Measurements from ENCODE around the gene PLCL2.

Gene PLCL2

DNA sequence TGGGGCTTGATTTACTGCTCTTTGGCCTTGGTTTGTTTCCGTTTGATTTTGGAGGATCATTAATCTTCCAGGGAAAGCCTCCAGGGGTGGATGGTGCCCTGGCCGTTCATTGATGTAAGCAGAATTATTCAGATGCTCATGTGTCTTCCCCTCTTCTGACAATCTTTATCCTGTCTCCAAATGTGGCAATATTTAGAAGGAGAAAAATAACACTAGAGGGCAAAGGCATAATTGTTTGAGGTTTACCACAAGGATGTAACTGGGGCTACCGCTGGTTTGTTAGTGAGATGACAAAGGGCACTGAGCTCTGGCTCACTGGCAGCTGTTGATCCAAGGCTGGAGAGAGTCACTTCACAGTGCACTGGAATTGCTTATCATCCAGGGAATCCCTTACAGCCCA, 18.2 kb upstream of the PLCL2 start:
- no peak for DNase-seq

DNA sequence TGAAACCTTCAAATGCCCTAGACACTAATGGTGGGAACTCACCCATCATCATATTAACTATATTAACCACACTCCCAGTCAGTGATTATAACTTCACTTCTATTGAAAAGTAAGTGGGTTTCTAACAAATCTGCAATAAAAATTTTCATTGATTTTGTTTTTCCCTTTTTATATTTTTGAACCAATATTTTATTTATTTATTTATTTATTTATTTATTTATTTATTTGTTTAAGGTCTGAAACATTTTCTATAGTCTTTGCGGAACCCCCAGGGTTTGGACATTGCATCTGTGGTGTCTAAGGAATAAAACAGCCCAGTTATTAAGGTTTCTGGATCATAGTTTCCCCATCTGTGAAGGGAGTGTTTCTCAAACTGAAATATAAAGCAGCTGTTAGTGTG, 16.2 kb upstream of the PLCL2 start:
- DNase-seq = no peak

DNA sequence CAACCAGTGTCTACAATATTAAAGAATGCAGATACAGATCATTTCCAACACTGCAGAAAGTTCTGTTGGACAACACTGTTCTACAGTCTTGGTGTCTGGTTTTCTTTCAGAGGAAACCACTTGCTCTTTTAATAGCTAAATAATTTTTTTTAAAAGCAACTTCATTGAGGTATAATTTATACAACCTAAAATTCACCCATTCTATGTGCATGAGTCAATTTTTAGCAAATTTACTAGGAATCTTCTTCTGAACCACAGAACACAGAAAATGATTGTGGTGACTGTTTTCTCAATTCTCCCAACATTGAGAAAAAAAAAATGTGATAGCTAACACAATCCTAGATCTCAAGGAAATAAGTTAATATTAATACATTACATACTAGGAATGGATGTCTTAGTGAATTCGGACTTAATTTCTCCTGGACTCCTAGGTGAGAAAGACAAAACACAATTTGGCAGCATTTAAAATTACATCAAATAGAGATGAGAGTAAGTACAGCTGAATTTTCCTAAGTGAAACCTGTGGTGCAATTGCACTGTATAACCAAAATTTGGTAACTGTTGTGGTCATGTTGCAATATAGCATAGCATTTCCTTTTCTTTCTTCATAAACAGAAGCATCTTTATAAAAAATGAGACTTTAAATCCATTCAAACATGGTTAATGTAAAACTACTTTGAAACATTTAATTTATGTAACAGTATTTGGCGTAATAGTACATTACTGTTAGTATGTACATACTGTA, 15.3 kb upstream of the PLCL2 start:
- DNase-seq = no peak

DNA sequence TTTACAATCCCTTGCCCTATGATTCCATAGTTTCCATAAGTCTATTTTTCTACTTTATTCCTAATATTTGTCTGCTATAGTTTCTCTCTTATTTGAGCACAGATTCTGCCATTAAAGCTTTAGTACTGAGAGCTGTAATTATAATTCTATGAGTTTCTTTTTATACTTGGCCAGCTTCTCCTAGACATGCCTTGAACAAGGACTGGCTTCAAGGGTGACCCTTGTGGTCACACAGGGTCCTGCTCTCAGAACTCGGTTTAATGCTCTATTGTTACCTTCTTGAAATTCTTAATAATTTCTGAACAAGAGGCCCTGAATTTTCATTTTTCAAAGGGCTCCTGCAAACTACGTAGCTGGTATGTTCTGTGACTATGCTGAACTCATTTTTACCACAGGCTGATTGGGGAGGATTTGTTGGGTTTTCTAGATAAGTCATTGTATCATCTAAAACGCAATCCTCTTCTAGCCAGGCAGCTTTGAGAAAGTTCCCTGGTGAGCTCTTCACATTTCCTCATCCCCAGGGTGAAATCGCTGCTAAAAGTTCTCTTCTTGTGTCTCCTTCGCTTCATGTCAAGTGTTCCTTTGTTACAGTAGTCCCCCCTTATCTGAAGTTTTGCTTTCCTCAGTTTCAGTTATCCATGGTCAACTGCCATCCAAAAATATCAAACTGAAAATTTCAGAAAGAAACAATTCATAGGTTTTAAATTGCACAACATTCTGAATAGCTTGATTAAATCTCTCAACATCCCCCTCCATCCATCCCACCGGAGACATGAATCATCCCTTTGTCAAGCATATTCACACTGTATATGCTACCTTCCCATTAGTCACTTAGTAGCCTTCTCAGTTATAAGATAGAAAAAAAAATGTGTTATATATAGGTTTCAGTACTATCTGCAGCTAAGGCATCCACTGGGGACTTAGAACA, 12.6 kb upstream of the PLCL2 start:
- DNase-seq = no peak

DNA sequence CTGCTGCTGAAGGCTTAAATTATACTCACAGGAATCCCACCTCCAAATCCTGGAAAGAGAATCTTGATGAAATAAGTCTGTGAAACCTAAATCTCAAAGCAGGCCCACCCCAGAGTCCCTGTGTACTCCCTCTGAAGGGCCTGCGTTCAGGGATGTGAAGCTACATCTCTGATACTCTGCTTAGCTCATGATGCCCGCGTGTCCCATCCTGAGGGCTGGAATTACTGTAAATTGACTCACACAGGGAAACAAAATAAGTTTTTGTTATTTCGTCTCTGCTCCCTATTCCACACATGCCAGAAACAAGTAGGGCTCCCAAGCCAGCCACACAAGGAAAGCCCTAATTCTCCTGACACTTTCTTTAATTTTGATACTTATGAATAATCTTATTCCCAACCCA, 10.9 kb upstream of the PLCL2 start:
- no peak for DNase-seq

DNA sequence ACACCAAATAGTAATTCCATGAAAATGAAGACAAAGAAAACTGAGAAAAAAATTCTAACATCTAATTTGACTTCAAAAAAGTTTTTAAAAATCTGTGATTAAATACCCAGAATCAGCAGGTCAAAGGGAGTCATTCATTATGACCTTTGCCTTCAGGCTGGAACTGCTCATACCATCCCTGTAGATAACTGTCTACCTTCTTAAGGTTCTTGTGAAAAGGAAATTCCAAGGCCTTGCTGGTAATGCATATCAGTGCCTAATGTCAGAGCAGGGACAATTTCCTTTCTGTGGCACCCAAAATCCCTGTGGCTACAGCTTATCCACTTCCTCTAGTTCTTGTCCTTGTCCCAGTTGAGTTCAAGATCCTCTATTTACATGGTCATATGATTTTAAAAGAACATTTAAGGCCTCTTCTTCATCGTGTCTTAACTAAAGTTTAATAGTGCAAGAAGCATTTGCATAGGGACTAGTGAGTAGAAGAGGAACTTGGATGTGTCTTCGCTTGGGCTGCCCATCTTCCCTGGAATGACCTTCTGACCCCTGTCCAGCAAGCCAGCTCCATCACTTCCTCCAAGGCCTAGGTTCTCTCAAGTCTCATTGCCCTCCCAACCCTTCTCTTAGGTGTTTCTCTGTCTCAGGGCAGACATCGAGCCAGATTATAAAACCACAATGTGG, 8.7 kb upstream of the PLCL2 start:
- DNase-seq = no peak

DNA sequence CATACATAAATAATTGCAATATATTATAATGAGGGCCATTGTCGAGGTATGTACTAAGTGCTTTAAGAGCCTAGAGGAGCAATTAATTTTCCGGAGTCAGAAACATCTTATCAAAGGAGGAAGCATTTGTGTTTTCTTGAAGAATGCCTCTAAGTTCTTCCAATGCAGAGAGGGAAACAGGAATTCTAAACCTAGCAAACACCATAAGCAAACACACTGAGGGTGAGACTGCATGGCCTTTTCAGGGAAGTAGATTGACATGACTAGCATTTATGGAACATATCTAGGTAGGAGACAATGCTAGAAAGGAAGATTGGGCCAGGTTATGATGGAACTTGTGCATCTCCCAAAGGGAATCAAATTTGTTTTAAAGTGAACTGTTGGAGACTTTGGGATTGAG, 7.2 kb upstream of the PLCL2 start:
- DNase-seq = no peak

DNA sequence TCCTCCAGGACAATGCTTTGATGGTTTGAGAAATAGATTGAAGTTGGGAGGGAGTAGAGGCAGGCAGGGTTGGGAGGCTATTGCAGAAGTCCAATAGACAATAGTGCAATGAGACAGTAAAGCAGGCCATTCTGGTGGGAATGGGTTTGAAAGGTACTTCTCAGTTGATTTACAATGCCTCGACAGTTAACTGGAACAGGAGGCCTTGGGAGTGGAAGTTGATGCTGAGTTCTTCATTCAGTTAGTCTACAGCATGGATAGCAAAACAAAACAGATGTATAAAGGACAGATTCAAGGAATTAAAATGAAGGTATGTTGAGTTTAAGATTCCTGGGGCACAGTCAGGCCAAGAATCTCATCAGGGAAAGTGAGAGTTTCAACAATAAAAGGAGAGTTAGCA, 6.8 kb upstream of the PLCL2 start:
- DNase-seq = no peak

DNA sequence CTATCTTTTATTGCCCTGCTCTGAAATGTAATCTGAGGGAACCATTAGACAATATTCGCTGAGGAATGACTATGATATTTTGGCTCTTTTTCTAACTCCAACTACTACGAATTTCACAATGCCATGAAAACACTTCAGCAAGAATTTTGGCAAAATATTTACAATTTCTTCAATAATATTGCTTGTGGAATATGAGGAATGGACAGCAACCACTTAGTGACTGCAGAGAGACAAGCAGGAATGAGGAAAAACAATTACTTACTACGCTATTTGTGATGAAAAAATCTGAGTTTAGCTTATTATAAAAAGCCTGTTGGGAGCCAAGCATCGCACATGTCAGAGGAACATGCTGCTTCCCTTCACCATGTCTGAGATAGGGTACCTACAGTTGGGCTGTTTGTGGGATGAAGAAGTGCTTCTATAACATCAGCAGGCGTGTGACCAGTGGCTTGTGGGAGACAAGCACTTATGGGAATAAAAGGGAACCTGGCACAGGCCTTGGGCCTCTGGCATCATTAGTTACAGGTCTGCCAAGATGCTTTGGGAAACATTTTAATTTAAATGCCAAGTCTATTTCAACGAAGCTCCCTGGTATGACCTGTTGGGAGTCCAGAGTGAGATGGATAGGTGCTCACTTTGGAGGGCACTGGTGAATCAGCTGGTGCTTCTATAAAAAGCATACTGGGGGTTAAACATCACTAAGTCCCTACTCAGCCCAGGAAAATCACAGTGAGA, 2.7 kb upstream of the PLCL2 start:
- DNase-seq = no peak

DNA sequence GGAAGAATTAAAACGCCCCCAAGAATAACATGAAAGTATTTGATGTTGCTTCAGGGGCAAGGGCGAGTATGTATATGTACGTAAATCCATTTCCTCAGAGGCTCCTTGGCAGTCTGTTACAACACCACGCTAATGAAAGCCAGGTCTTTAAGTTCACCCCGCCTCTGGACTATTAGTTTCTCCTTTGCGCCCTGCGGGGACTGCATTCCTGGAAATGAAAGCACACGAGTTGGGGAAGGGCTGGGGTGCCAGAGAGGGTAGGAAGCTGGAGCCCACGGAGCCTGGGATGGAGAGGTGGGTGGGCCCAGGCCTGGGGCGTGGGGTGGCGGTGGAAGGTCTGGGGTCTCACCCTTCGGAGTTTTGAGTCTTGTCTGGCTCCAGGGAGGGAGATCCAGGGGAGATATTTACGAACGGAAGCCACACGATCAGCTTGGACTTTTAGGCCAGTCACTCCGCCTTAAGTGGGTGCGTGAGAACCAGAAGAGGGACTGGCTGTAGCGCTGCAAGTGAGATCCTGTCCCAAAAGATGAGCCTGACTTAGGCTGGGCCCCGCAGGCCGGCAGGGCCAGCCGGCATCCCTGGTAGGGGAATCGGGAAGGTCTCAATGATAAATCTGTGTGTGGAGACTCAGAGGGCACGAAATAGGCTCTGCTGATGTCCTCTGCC, 1.6 kb upstream of the PLCL2 start:
- no peak for DNase-seq

DNA sequence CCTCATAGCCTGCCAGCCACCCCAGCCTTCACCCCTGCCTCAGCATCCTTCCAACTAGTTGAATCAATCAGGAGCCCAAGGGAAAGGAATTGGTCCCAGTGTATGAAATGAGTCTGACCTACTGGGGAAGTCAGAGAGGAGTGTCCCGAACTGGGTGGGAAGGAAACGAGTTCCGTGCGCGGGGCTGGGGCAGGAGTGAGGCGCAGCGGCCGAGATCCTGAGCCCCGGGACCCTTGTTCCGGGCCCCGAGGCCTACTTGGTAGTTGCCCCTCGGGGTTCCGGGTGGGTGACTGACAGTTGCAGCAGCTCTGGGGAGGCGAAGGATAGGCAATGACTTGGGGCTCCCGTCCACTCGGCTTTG, 1.1 kb upstream of the PLCL2 start:
- no peak for DNase-seq

DNA sequence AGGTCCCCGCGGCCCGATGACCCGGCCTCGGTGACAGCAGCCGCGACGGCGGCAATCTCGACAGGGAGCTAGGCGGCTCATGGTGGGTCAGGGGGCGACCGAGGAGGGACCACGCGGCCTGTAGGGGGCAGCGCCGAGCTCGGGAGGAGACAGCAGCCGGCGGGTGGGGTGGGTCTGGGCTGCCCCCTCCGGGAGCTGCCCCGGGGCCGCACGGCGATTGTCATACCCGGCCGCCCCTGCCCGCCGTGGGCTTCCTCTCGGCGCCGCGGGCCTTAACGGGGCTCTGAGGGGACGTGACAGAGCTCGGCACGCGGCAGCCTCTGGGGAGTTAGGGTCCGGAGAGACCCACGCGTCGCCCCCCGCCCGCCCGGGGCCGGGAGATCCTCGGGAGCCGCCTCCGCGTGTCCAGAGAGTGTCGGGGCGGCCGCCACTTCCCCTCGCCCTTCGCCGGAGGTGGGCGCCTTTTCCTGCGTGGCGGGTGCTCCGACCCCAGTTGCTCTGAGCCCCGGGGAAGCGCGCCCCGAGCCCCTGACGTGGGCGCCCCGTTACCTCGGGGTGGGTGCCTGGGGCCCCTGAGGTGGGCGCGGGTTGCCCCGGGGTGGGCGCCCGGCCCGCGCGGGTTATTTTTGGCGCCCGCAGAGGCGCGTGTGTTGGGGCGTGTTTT, 539 bp upstream of the PLCL2 start:
- no peak for DNase-seq

DNA sequence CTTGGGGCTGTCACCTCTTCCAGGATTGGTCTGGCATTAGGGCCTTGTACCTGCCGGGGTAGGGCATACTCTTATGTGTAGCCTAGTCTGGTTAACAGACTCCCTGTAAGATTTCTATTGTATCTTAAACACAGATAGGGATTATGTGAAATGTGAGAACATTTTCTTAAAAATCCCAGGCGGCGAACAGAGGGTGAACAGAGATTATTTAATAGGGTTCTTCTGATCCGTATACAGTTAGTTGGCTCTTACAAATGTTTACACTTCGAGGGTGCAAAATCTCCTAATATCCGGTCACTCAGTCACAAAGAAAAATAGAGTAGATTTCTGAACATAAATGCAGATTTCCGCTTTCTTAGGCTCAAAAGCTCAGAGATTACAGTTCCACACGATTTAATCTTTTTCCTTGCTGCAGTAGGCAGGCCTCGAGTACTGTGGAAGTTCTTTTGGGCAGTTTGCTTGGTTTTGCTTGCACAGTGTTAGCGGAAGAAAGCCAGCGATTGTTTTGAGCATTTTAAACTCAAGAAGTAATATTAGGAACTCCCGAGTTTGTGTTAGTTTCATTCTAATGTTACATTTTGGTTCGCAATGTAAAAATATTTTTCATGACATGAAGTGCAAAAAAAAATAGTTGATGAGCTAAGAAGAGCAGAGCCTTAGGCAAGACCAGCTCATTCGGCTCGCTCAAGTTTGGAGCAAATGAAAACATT, 993 bp downstream of the PLCL2 start:
- no peak for DNase-seq

DNA sequence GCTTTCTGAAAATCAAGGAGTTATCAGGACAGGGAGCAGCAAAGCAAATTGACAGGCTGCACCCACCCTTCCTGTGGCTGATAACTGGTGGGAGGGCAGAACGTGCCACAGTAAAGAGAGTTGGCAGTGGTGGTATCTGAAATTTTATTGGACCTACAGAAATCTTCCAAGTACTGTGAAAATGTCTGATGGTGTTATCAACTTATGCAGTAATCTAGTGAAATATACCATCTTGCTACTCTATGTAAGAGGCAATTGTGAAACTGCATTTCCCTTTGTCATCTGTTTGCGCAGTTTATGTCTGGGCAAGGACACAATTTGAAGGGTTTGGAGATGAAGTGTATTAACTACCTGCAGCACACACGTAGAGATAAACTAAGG, 1.5 kb downstream of the PLCL2 start:
- no peak for DNase-seq

DNA sequence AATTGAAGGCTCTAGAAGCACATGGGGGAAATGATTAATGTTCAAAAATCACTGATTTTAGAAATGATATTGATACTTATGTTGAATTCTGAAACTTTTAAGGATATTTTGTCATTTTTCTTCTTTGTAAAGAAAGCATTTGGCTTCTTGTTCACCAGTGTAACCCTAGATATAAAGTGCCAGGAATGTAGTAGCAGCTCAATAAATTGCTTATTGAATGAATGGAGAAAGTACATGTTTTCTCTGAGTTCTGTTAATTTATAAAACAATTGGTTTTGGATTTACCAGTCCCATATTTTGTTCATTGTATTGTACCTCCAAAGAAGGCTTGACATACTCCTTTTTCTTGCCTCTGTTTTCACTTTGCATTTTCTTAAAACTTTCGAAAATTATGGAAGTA, 2.4 kb downstream of the PLCL2 start:
- no peak for DNase-seq

DNA sequence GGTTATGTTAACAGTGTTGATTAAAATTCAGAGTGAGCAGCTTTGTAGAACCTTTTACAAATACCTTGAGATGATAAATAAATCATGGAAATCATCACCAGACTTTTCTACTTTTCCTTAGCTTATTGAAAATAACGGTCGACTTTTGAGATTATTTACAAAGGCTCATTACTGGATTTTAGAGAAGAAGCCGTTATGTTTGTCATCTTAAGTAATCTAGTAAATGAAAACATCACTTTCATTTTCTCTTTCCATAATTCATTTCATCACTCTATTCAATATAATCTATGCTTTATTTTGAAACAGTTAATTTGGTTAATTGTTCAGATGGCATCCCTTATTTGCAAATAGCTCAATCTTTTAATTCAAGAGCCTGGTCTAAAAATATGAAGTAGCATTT, 3.6 kb downstream of the PLCL2 start:
- DNase-seq = no peak

DNA sequence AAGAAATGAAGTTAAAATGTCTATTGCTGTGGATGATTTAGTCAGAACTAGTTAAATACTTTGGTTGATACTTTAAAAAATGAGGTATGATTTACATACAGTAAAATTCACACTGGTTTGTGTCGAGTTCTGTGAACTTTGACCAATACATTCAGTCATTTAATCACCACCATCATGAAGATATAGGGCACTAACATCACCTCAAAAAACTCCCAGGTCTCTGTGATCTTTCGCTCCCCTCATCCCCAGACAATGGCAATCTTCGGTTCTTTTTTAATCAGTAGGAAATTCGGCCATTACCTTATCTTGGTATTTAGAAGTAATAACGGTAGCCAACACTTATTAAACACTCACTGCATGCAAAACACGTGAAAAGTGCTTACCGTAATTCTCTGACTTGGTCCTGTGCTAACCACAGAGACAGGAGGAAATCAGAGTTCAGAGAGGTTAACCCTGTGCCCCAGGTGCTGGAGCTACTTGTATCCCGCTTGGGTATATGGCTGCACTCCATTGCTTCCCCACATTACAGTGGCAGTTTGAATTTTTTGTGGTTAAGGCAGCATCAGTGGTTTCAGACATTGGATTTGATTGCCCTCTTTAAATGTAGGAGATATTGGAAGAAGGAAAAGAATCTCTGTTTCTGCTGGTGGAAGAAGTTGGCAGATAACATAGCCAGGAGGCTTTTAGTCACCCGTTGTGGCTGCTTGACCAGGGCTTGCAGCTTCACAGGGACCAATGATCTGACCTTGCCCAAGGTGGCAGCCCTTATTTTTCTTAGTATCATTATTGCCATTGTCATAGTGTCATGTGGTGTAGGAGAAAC, 4.2 kb downstream of the PLCL2 start:
- no peak for DNase-seq

DNA sequence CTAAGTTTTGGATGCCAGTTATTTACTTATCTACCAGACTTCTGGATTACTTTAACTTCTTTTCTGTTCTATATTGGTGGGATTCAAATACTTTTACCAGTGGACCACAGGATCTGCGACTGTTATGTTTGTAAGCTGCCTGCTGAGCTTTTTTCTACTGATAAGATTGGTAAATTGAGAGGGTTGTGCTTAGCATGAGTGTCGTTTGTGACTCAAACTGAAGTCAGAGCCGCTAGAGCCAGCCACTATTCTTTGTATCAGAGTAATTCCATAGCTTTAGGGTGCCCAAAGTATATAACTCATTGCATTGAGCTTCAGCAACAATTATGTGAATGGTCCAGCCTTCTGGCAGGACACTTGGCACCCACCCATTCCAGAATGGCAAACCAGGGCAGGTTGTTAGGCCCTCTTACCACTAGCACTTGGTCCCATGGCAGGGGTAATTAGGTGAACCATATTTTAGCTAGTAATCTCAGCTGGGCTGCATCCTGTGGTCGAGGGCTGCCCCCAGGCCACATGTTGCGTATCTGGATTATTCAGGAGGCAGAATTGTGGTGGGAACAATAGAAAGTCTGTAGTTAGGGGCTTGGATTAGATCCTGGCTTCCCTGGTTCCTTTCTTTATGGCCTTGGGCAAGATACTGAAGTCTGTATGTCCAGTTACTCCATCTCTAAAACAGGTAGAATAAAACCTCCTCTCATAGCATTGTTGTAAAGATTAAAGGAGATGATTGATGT, 6.0 kb downstream of the PLCL2 start:
- DNase-seq = no peak

DNA sequence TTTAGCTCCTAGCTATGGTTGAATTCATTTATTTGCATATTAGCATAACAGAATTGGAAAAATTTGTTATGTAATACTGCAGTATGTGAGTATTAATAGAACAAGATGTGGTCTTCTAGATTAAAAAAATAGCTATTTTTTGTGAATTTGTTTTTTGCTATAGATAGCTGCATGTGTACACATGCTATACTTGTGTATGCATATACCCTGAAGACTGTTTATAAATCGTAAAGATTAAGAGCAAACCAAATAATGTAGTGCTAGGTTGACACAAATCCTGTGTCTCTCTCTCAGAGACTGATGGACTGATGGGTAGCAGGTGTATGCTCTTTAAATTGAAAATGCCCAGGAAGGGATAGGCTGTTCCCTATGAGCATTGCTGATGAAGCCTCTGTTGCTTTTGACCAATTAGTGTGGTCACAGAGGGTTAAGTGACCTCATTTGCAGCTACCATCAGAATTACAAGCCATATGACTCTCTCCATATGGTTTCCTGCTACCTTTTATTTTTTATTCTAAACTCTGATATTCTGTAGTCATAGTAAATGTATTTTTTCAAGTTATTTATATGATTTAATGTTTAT, 9.0 kb downstream of the PLCL2 start:
- DNase-seq = no peak
